NCI-H82 treated with DMSO at 0.1 percent for 48 hours (cell line): Measurements from ENCODE around the gene IFITM2.
"Not testable (repeated sequence)": the region's sequence is repeated elsewhere in the genome, so short reads cannot be mapped to it uniquely, and the experiment has no call there.

Experiments used
- DNase-seq: peaks from one replicate; lab custom pipeline; 2025; ENCODE audit not compliant: unreplicated experiment; lab: John Stamatoyannopoulos, UW

The IFITM2 gene

GRCh38 chr11:306645-307371 is 808 bp upstream of the IFITM2 start:
- DNase-seq: no peak

- not testable (repeated sequence) for DNase-seq
These were observed 1.4 kb downstream of the IFITM2 start for GRCh38 chr11:308740-309665.

DNA sequence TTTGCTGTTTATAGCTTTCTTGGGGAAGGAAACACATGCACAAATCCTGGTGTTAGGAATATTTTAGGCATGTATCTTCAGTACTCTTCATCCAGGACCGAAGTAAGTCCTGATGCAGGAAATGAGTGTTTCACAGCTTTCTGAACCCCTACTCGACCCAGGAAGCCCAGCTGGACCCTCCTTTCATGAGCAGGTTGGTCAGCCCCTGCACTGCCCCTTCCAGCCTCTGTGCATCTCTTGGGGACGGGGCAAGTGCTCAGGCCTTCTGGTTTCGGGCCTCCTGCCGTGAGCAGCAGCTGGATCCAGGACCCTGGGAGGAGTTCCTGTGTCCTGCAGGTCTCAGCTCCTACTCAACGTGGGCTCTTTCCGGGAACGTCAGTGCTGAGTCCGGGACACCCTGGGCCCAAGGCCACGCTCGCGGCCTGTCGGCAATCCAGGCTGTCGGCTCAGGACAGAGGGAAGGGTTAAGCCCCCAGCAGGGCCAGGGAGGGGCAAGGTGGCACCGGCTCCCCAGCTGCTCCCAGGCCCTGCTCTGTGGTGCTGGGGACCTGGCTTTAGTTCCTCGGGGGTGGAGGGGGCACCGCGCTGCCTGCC is 2.5 kb downstream of the IFITM2 start:
- not testable (repeated sequence) for DNase-seq

DNA sequence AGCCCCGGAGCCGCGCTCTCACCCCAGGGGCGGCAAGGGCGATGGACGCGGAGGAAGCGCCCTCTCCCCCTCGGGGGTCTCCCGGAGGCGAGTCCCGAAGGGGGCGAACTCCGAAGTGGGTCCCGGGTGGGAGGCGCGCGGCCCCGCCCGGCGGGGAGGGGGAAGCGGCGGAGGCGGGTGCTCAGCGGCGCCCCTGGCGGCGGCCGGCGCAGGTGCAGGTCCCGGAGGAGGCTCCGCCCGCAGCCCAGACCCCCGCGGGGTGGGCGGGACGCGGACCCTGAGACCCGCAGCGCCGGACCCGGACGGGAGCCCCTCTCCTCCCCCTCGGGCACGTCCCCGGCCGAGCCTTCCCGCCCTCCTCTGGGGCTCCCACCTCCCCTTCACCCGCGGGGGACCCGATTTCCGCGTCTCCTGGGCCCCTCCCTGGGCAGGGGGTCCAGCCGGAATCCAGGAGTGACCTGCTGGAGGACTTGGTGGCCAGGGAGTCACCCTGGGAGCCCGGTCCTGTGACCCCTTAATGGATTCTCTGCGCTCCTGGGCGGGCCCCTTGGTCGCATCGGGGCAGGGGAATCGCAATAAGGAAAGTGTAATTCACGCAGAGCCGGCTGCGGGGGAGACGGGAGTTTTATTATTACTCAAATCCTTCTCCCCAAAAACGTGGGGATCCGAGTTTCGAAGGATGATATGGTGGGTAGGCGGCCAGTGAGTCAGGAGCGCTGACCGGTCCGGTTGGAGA is 3.6 kb downstream of the IFITM2 start:
- not testable (repeated sequence) for DNase-seq

GRCh38 chr11:312092-312816 is 4.6 kb downstream of the IFITM2 start:
- DNase-seq: no peak

DNA sequence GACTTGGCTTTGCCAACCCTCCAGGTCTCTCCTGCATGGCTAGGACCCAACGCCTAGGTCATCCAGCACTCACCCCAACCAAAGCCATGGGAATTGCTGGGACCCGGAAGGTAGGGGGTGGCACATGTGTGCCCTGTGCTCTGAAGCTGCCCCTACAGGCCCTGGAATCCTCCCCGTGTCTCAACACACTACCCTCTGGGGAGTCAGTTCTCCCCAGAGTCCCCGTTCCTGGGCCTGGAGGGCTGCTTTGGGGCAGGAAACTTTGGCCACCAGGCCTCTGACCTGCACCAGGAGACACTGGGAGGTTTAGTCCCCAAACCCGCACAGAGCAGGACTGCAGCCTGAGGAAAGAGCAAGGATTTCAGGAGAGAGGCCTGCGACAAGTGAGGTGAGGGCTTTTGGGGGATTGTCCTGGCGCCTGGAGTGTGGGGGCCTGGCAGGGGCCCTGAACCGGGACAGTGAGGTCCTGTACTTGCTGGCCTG is 5.7 kb downstream of the IFITM2 start:
- DNase-seq: no peak

DNA sequence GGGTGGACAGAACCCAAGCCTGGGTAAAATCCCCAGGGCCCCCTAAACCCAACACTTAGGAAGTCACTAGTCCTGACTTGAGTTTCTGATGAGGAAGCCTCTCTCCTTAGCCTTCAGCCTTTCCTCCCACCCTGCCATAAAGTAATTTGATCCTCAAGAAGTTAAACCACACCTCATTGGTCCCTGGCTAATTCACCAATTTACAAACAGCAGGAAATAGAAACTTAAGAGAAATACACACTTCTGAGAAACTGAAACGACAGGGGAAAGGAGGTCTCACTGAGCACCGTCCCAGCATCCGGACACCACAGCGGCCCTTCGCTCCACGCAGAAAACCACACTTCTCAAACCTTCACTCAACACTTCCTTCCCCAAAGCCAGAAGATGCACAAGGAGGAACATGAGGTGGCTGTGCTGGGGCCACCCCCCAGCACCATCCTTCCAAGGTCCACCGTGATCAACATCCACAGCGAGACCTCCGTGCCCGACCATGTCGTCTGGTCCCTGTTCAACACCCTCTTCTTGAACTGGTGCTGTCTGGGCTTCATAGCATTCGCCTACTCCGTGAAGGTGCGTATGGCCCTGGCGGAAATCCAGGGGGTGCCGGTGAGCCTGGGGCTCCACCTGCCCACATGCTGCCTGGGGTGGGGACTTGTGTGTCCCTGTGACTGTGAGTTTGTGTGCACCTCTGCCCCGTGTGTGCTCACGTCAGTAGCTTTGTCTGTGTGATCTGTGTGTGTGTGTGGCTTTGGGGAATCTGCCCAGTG is 6.4 kb downstream of the IFITM2 start, which contains the start of gene IFITM1:
Gene IFITM1 (plus strand): TSS at position 254 of the 767 bp plus-strand sequence. CDS start 131 bp downstream, at position 385.
- no peak for DNase-seq

GRCh38 chr11:314554-314875 is 6.9 kb downstream of the IFITM2 start:
- DNase-seq: not testable (repeated sequence)

DNA sequence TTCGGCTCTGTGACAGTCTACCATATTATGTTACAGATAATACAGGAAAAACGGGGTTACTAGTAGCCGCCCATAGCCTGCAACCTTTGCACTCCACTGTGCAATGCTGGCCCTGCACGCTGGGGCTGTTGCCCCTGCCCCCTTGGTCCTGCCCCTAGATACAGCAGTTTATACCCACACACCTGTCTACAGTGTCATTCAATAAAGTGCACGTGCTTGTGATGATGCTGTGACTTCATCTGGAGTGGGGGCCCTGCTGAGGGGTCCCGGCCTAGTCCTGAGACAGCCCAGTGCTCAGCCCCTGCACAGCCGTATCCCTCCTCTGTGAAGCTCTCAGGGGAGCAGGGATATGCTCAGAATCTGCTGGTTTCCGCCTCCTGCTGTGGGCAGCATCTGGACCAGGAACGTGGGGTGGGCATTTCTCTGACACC is 7.5 kb downstream of the IFITM2 start:
- no peak for DNase-seq

GRCh38 chr11:315516-315994 is 7.9 kb downstream of the IFITM2 start:
- no peak for DNase-seq

DNA sequence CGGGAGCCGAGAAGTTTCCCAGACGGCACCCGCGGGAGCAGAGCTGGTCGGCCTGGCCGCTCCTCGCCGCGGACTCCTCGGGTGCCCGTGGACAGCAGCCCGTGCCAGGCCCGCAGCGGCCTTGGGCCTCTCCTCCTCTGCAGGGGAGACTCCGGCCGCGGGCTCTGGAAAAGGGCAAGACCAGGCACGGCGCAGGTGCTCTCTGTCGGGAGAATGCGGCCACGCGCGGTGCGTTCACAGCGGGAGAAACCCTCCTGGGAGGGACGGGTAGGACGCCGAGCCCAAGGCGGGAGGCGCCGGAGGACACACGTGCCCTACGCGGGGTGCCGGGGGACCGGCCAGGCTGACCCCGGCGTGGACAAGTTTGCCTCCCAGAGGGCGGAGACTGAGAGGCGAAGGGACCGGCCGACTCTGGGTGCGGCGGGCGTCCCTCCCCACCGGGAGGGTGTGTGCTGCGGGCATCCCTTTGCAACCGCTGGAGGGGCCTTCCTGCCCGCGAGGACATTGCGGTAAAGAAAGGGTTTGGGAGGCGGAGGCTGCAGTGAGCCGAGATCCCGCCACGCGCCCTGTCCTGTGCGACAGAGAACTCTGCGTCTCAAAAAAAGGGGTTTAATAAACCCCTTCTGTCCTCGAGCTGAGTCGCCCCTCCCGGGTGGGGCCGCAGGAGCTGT is 8.6 kb downstream of the IFITM2 start:
- no peak for DNase-seq

GRCh38 chr11:316891-317301 is 9.3 kb downstream of the IFITM2 start:
- DNase-seq: no peak

- DNase-seq: not testable (repeated sequence)
These were observed 10.2 kb downstream of the IFITM2 start for GRCh38 chr11:317668-318404.

- not testable (repeated sequence) for DNase-seq
These were observed 10.9 kb downstream of the IFITM2 start for GRCh38 chr11:318405-319120.

- not testable (repeated sequence) for DNase-seq
These were observed 11.7 kb downstream of the IFITM2 start for GRCh38 chr11:319121-319887.

GRCh38 chr11:319888-320273 is 12.3 kb downstream of the IFITM2 start:
- not testable (repeated sequence) for DNase-seq

- DNase-seq: no peak
These were observed 16.5 kb downstream of the IFITM2 start for GRCh38 chr11:324156-324555.
